GM19468 (cell line): ENCODE measurements around the gene NKAIN2.

Experiments used
- ATAC-seq: cut with Tn5 transposase; IDR thresholded peaks from one replicate; pipeline ENCODE4 v1.9.1; 2021; ENCODE audit warnings: mild to moderate bottlenecking, moderate library complexity, moderate number of reproducible peaks; ENCODE audit not compliant: unreplicated experiment; ENCODE audit errors: extremely low read depth

Gene NKAIN2

GRCh38 chr6:124069230-124069950 lies 265.7 kb downstream of the NKAIN2 start:
- no peak for ATAC-seq

GRCh38 chr6:124073021-124073420 lies 269.4 kb downstream of the NKAIN2 start:
- ATAC-seq, result no peak

- no peak for ATAC-seq
Observed at GRCh38 chr6:124073820-124074587, 270.3 kb downstream of the NKAIN2 start.

- ATAC-seq, result no peak
Observed at GRCh38 chr6:124074606-124075005, 270.9 kb downstream of the NKAIN2 start.

- ATAC-seq, result no peak
Observed at GRCh38 chr6:124076336-124077048, 272.8 kb downstream of the NKAIN2 start.

GRCh38 chr6:124078169-124078568 lies 274.5 kb downstream of the NKAIN2 start:
- no peak for ATAC-seq

GRCh38 chr6:124080483-124080882 lies 276.8 kb downstream of the NKAIN2 start:
- no peak for ATAC-seq

GRCh38 chr6:124090491-124090890 lies 286.8 kb downstream of the NKAIN2 start:
- no peak for ATAC-seq

GRCh38 chr6:124099520-124099919 lies 295.9 kb downstream of the NKAIN2 start:
- ATAC-seq, result no peak

- ATAC-seq, result no peak
Observed at GRCh38 chr6:124110514-124110913, 306.8 kb downstream of the NKAIN2 start.

- ATAC-seq, result no peak
Observed at GRCh38 chr6:124119596-124119995, 315.9 kb downstream of the NKAIN2 start.

GRCh38 chr6:124123617-124124209 lies 320.0 kb downstream of the NKAIN2 start:
- ATAC-seq, result no peak

GRCh38 chr6:124131259-124131658 lies 327.6 kb downstream of the NKAIN2 start:
- ATAC-seq, result no peak

- ATAC-seq, result no peak
Observed at GRCh38 chr6:124131779-124132178, 328.1 kb downstream of the NKAIN2 start.

GRCh38 chr6:124132256-124132655 lies 328.6 kb downstream of the NKAIN2 start:
- ATAC-seq, result no peak

GRCh38 chr6:124142852-124143251 lies 339.2 kb downstream of the NKAIN2 start:
- ATAC-seq, result no peak

GRCh38 chr6:124143435-124143834 lies 339.8 kb downstream of the NKAIN2 start:
- no peak for ATAC-seq

GRCh38 chr6:124147621-124148020 lies 344.0 kb downstream of the NKAIN2 start:
- ATAC-seq, result no peak

- no peak for ATAC-seq
Observed at GRCh38 chr6:124148236-124148957, 344.7 kb downstream of the NKAIN2 start.

GRCh38 chr6:124149646-124150045 lies 346.0 kb downstream of the NKAIN2 start:
- ATAC-seq, result no peak
